ENCODE measurements around the gene CPPED1. TPM values are rescaled to one million over a fixed set of nuclear protein-coding genes. Genes with fewer than 3 reads are reported as not detected.
A peak's percentile ranks its signal among the peaks of the same experiment; 100 is the strongest.
"Not testable (repeated sequence)": the region's sequence is repeated elsewhere in the genome, so short reads cannot be mapped to it uniquely, and the experiment has no call there.

The CPPED1 gene
- total and polyA plus RNA-seq, 3 donors from 2014 or later, result 34.3 to 84.3 (median 67.5) TPM

GRCh38 chr16:12826559-12826958 lies 22.9 kb upstream of the CPPED1 start:
- intact Hi-C loops (cut with DNase I; ENCODE audit: low total_unique reads), result no loop called here
- Histone ChIP-seq H3K36me3 (ENCODE audit: low read depth, missing control alignments) (no peaks in the 10 kb centered on the region), H3K4me3 (no peak overlapping the region), H3K27me3 (no peaks in the 10 kb centered on the region), H3K4me1 (peaks cover 5% of the 10 kb centered on the region), H3K27ac (no peak overlapping the region), H3K9me3 (no peaks in the 10 kb centered on the region)
- WGBS, 2 donors, result 81 to 86% methylated on average over 3 of the region's 3 CpGs
- DNase-seq, result no peak
- no peak for TF ChIP-seq POLR2A (IDR thresholded peaks at IDR 0.05)
- TF ChIP-seq CTCF (IDR thresholded peaks at IDR 0.05), result no peak

GRCh38 chr16:12819126-12820117 lies 15.7 kb upstream of the CPPED1 start:
- Histone ChIP-seq H3K9me3 (no peaks in the 10 kb centered on the region), H3K27ac (no peak overlapping the region), H3K27me3 (no peaks in the 10 kb centered on the region), H3K4me3 (no peak overlapping the region), H3K36me3 (ENCODE audit: low read depth, missing control alignments) (no peaks in the 10 kb centered on the region), H3K4me1 (peaks cover 5% of the 10 kb centered on the region)
- DNase-seq, result peak; percentile 75
- no peak for TF ChIP-seq POLR2A (IDR thresholded peaks at IDR 0.05)
- TF ChIP-seq CTCF (IDR thresholded peaks at IDR 0.05), result peak; percentile 57 to 74 (median 66)
- intact Hi-C loops (cut with DNase I; ENCODE audit: low total_unique reads), result no loop called here
- WGBS, 2 donors, result 56 to 64% methylated on average over 18 of the region's 18 CpGs

- Histone ChIP-seq H3K9me3 (no peaks in the 10 kb centered on the region), H3K4me1 (peaks cover 5% of the 10 kb centered on the region), H3K4me3 (no peak overlapping the region), H3K27ac (no peak overlapping the region), H3K27me3 (no peaks in the 10 kb centered on the region), H3K36me3 (ENCODE audit: low read depth, missing control alignments) (no peaks in the 10 kb centered on the region)
- WGBS, 2 donors, result 82 to 95% methylated on average over 4 of the region's 4 CpGs
- no peak for TF ChIP-seq CTCF (IDR thresholded peaks at IDR 0.05)
- no peak for TF ChIP-seq POLR2A (IDR thresholded peaks at IDR 0.05)
- intact Hi-C loops (cut with DNase I; ENCODE audit: low total_unique reads), result no loop called here
- no peak for DNase-seq
Observed at GRCh38 chr16:12818326-12818725, 14.6 kb upstream of the CPPED1 start.

- H3K4me1 ChIP-seq; H3K4me3 ChIP-seq; H3K27me3 ChIP-seq; intact Hi-C loops (cut with DNase I; ENCODE audit: low total_unique reads); H3K36me3 ChIP-seq (ENCODE audit: low read depth, missing control alignments); H3K27ac ChIP-seq; H3K9me3 ChIP-seq; DNase-seq: not testable (repeated sequence)
- WGBS, 2 donors, result 46 to 56% methylated on average over 4 of the region's 4 CpGs
Observed at GRCh38 chr16:12816791-12817214, 13.1 kb upstream of the CPPED1 start.

GRCh38 chr16:12815361-12815760 lies 11.7 kb upstream of the CPPED1 start:
- H3K27ac ChIP-seq, result no peak overlapping the region
- 72% methylated on average over 3 of the region's 3 CpGs for WGBS, 2 donors
- H3K27me3 ChIP-seq, result no peaks in the 10 kb centered on the region
- H3K9me3 ChIP-seq, result no peaks in the 10 kb centered on the region
- peaks cover 12% of the 10 kb centered on the region for H3K4me1 ChIP-seq
- H3K4me3 ChIP-seq, result no peak overlapping the region
- intact Hi-C loops (cut with DNase I; ENCODE audit: low total_unique reads), result no loop called here
- no peak for TF ChIP-seq CTCF (IDR thresholded peaks at IDR 0.05)
- no peaks in the 10 kb centered on the region for H3K36me3 ChIP-seq (ENCODE audit: low read depth, missing control alignments)
- no peak for DNase-seq

- DNase-seq; H3K27me3 ChIP-seq; H3K9me3 ChIP-seq; intact Hi-C loops (cut with DNase I; ENCODE audit: low total_unique reads); H3K36me3 ChIP-seq (ENCODE audit: low read depth, missing control alignments); H3K4me3 ChIP-seq: not testable (repeated sequence)
- peaks cover 13% of the 10 kb centered on the region for H3K4me1 ChIP-seq
- H3K27ac ChIP-seq, result peak overlapping the region in 1 of 2 donors; percentile 73
- 87 to 95% methylated on average over 2 to 3 of the region's 3 CpGs for WGBS, 2 donors
Observed at GRCh38 chr16:12813734-12814133, 10.0 kb upstream of the CPPED1 start.

GRCh38 chr16:12813321-12813720 lies 9.6 kb upstream of the CPPED1 start:
- H3K36me3 ChIP-seq (ENCODE audit: low read depth, missing control alignments); H3K4me3 ChIP-seq; intact Hi-C loops (cut with DNase I; ENCODE audit: low total_unique reads); H3K27me3 ChIP-seq; H3K9me3 ChIP-seq; DNase-seq: not testable (repeated sequence)
- peaks cover 13% of the 10 kb centered on the region for H3K4me1 ChIP-seq
- peak overlapping the region in 1 of 2 donors; percentile 73 for H3K27ac ChIP-seq
- WGBS, 2 donors, result 81 to 88% methylated on average over 5 of the region's 5 CpGs
